Tibial artery (tissue), 4 donors: ENCODE measurements around the gene FNDC3B.

Experiments
- DNase-seq, 2 donors: peaks; one replicate each; pipeline ENCODE4 v3.0.0-alpha.2; 2019
- H3K27ac ChIP-seq, 2 donors: fragments of 200-600 bp; sonication (generic) in 1 of 2; 1 replicate in 1 of 2; 2 replicates in 1 of 2; pipeline ENCODE4 v1.5.1; 2018 to 2019; ENCODE audit warnings: mild to moderate bottlenecking in 1 of 2
- H3K27me3 ChIP-seq, 2 donors: fragments of 200-600 bp; sonication (generic) in 1 of 2; one replicate each; pipeline versions ENCODE4 v1.5.1 to v1.6.0; 2016 to 2019
- H3K36me3 ChIP-seq, 3 donors: fragments of 200-600 bp; sonication (generic) in 2 of 3; one replicate each; pipeline ENCODE4 v1.5.1; 2016 to 2019; ENCODE audit warnings: mild to moderate bottlenecking in 2 of 3
- H3K4me1 ChIP-seq, 4 donors: fragments of 200-600 bp; sonication (generic) in 2 of 4; 1 replicate in 3 of 4; 2 replicates in 1 of 4; pipeline ENCODE4 v1.5.1; 2016 to 2019
- H3K4me3 ChIP-seq, 2 donors: fragments of 200-600 bp; sonication (generic) in 1 of 2; 1 replicate in 1 of 2; 2 replicates in 1 of 2; pipeline ENCODE4 v1.5.1; 2018 to 2019; ENCODE audit warnings: mild to moderate bottlenecking in 2 of 2
- H3K9me3 ChIP-seq, 3 donors: fragments of 200-600 bp; sonication (generic) in 1 of 3; one replicate each; pipeline ENCODE4 v1.5.1; 2016 to 2019
- CTCF ChIP-seq, 2 experiments: fragments of 200-600 bp in 1 of 2; fragments of 450-650 bp in 1 of 2; IDR thresholded peaks; one replicate each; pipeline ENCODE4 v1.5.1; 2017 to 2019; ENCODE audit warnings: antibody characterized with exemption in 2 of 2, mild to moderate bottlenecking in 1 of 2, moderate library complexity in 1 of 2
- intact Hi-C: fragments of 100-400 bp; cut with DNase I; formaldehyde crosslinking; loops from one replicate; pipeline ENCODE4 v1.15.0; 2023; ENCODE audit warnings: low total_unique reads

FNDC3B gene

GRCh38 chr3:172094621-172095557, 55.5 kb downstream of the FNDC3B start:
- TF ChIP-seq CTCF (IDR thresholded peaks at IDR 0.05): no peak
- Histone ChIP-seq H3K27me3 (no peaks in the 10 kb centered on the region), H3K27ac (no peak overlapping the region), H3K9me3 (no peaks in the 10 kb centered on the region), H3K4me3 (no peak overlapping the region), H3K36me3 (no peaks in the 10 kb centered on the region), H3K4me1 (peaks cover 0 to 76% (median 33%) of the 10 kb centered on the region in 4 donors)
- DNase-seq: no peak
- intact Hi-C loops: no loop called here

GRCh38 chr3:172096881-172097420, 57.6 kb downstream of the FNDC3B start:
- no peaks in the 10 kb centered on the region for H3K27me3 ChIP-seq
- intact Hi-C loops: no loop called here
- no peaks in the 10 kb centered on the region for H3K9me3 ChIP-seq
- DNase-seq: no peak
- H3K36me3 ChIP-seq: no peaks in the 10 kb centered on the region
- H3K4me1 ChIP-seq: peaks cover 0 to 73% (median 35%) of the 10 kb centered on the region in 4 donors
- no peak for TF ChIP-seq CTCF (IDR thresholded peaks at IDR 0.05)
- H3K27ac ChIP-seq: peak overlapping the region; percentile 65
- no peak overlapping the region for H3K4me3 ChIP-seq

- Histone ChIP-seq H3K27me3 (no peaks in the 10 kb centered on the region), H3K4me3 (no peak overlapping the region), H3K9me3 (no peaks in the 10 kb centered on the region), H3K36me3 (no peaks in the 10 kb centered on the region), H3K4me1 (peaks cover 0 to 74% (median 39%) of the 10 kb centered on the region in 4 donors), H3K27ac (peak overlapping the region in 1 of 2 donors; percentile 65)
- no peak for TF ChIP-seq CTCF (IDR thresholded peaks at IDR 0.05)
- intact Hi-C loops: no loop called here
- no peak for DNase-seq
Observed at GRCh38 chr3:172097585-172097984, 58.2 kb downstream of the FNDC3B start.

GRCh38 chr3:172098698-172099494, 59.5 kb downstream of the FNDC3B start:
- no peak for TF ChIP-seq CTCF (IDR thresholded peaks at IDR 0.05)
- no peaks in the 10 kb centered on the region for H3K36me3 ChIP-seq
- peaks cover 0 to 87% (median 46%) of the 10 kb centered on the region in 4 donors for H3K4me1 ChIP-seq
- H3K9me3 ChIP-seq: no peaks in the 10 kb centered on the region
- H3K27ac ChIP-seq: peak overlapping the region in 1 of 2 donors; percentile 65
- intact Hi-C loops: no loop called here
- DNase-seq: no peak
- H3K4me3 ChIP-seq: no peak overlapping the region
- H3K27me3 ChIP-seq: no peaks in the 10 kb centered on the region

- TF ChIP-seq CTCF (IDR thresholded peaks at IDR 0.05): no peak
- intact Hi-C loops: no loop called here
- Histone ChIP-seq H3K4me1 (peaks cover 0 to 93% (median 51%) of the 10 kb centered on the region in 4 donors), H3K36me3 (no peaks in the 10 kb centered on the region), H3K4me3 (no peak overlapping the region), H3K27me3 (no peaks in the 10 kb centered on the region), H3K27ac (no peak overlapping the region), H3K9me3 (no peaks in the 10 kb centered on the region)
- no peak for DNase-seq
Observed at GRCh38 chr3:172099495-172099808, 60.1 kb downstream of the FNDC3B start.
